ENCODE data around the gene RC3H2.
A peak's percentile ranks its signal among the peaks of the same experiment; 100 is the strongest.

The RC3H2 gene

GRCh38 chr9:122904823-122905710 lies at the start of gene RC3H2:
Gene RC3H2 (minus strand): TSS chr9:122905359. CDS start chr9:122897509, 7,850 bp downstream.
- peak within 1 kb of the TSS; percentile 86 for H3K27ac ChIP-seq (ENCODE audit: low read depth, low read length)
- H3K4me1 ChIP-seq (ENCODE audit: control insufficient read depth, insufficient read depth, low read length, unreplicated experiment): peaks cover 10% of the 10 kb centered on the region
- H3K79me2 ChIP-seq (ENCODE audit: control insufficient read depth, insufficient read depth, low read length, unreplicated experiment): peaks cover 50% of the 10 kb centered on the region

GRCh38 chr9:122954253-122954691 lies 49.1 kb upstream of the RC3H2 start:
- H3K36me3 ChIP-seq (ENCODE audit: insufficient read depth, low read length): no peaks in the 10 kb centered on the region
- peaks cover 61% of the 10 kb centered on the region for H3K79me2 ChIP-seq (ENCODE audit: control insufficient read depth, insufficient read depth, low read length, unreplicated experiment)
- H3K4me1 ChIP-seq (ENCODE audit: control insufficient read depth, insufficient read depth, low read length, unreplicated experiment): peaks cover 28% of the 10 kb centered on the region
- peak overlapping the region; percentile 57 for H3K27ac ChIP-seq (ENCODE audit: low read depth, low read length)
- no peak overlapping the region for H3K4me3 ChIP-seq (ENCODE audit: low read depth, low read length)
- H3K27me3 ChIP-seq (ENCODE audit: insufficient read depth, low read length): no peaks in the 10 kb centered on the region
- no peak overlapping the region for H2AFZ ChIP-seq (ENCODE audit: low read length, unreplicated experiment)

More at GRCh38 chr9:122904823-122905710, at the start of gene RC3H2:
- Histone ChIP-seq H2AFZ (ENCODE audit: low read length, unreplicated experiment) (peak within 1 kb of the TSS; percentile 99), H3K4me3 (ENCODE audit: low read depth, low read length) (peak within 1 kb of the TSS; percentile 98), H3K36me3 (ENCODE audit: insufficient read depth, low read length) (peaks cover 4% of the 10 kb centered on the region; the same call in 1 of the 2 replicates), H3K27me3 (ENCODE audit: insufficient read depth, low read length) (no peaks in the 10 kb centered on the region)

GRCh38 chr9:122951056-122951455 lies 45.9 kb upstream of the RC3H2 start:
- Histone ChIP-seq H2AFZ (ENCODE audit: low read length, unreplicated experiment) (no peak overlapping the region), H3K4me1 (ENCODE audit: control insufficient read depth, insufficient read depth, low read length, unreplicated experiment) (peaks cover 24% of the 10 kb centered on the region), H3K27me3 (ENCODE audit: insufficient read depth, low read length) (no peaks in the 10 kb centered on the region), H3K79me2 (ENCODE audit: control insufficient read depth, insufficient read depth, low read length, unreplicated experiment) (peaks cover 83% of the 10 kb centered on the region), H3K27ac (ENCODE audit: low read depth, low read length) (no peak overlapping the region), H3K36me3 (ENCODE audit: insufficient read depth, low read length) (no peaks in the 10 kb centered on the region), H3K4me3 (ENCODE audit: low read depth, low read length) (no peak overlapping the region)

GRCh38 chr9:122950263-122950662 lies 45.1 kb upstream of the RC3H2 start:
- H3K4me1 ChIP-seq (ENCODE audit: control insufficient read depth, insufficient read depth, low read length, unreplicated experiment): peaks cover 23% of the 10 kb centered on the region
- H3K36me3 ChIP-seq (ENCODE audit: insufficient read depth, low read length): no peaks in the 10 kb centered on the region
- no peak overlapping the region for H2AFZ ChIP-seq (ENCODE audit: low read length, unreplicated experiment)
- no peaks in the 10 kb centered on the region for H3K27me3 ChIP-seq (ENCODE audit: insufficient read depth, low read length)
- H3K4me3 ChIP-seq (ENCODE audit: low read depth, low read length): no peak overlapping the region
- no peak overlapping the region for H3K27ac ChIP-seq (ENCODE audit: low read depth, low read length)
- H3K79me2 ChIP-seq (ENCODE audit: control insufficient read depth, insufficient read depth, low read length, unreplicated experiment): peaks cover 83% of the 10 kb centered on the region

- Histone ChIP-seq H3K79me2 (ENCODE audit: control insufficient read depth, insufficient read depth, low read length, unreplicated experiment) (peaks cover 83% of the 10 kb centered on the region), H3K27me3 (ENCODE audit: insufficient read depth, low read length) (no peaks in the 10 kb centered on the region), H3K27ac (ENCODE audit: low read depth, low read length) (no peak overlapping the region), H2AFZ (ENCODE audit: low read length, unreplicated experiment) (no peak overlapping the region), H3K4me1 (ENCODE audit: control insufficient read depth, insufficient read depth, low read length, unreplicated experiment) (peaks cover 21% of the 10 kb centered on the region), H3K36me3 (ENCODE audit: insufficient read depth, low read length) (no peaks in the 10 kb centered on the region), H3K4me3 (ENCODE audit: low read depth, low read length) (no peak overlapping the region)
Observed at GRCh38 chr9:122949696-122950095, 44.5 kb upstream of the RC3H2 start.

GRCh38 chr9:122948313-122948712 lies 43.2 kb upstream of the RC3H2 start:
- H3K27ac ChIP-seq (ENCODE audit: low read depth, low read length): no peak overlapping the region
- no peak overlapping the region for H3K4me3 ChIP-seq (ENCODE audit: low read depth, low read length)
- no peaks in the 10 kb centered on the region for H3K27me3 ChIP-seq (ENCODE audit: insufficient read depth, low read length)
- peaks cover 9% of the 10 kb centered on the region for H3K4me1 ChIP-seq (ENCODE audit: control insufficient read depth, insufficient read depth, low read length, unreplicated experiment)
- no peaks in the 10 kb centered on the region for H3K36me3 ChIP-seq (ENCODE audit: insufficient read depth, low read length)
- peaks cover 84% of the 10 kb centered on the region for H3K79me2 ChIP-seq (ENCODE audit: control insufficient read depth, insufficient read depth, low read length, unreplicated experiment)
- no peak overlapping the region for H2AFZ ChIP-seq (ENCODE audit: low read length, unreplicated experiment)

- H3K36me3 ChIP-seq (ENCODE audit: insufficient read depth, low read length): no peaks in the 10 kb centered on the region
- H2AFZ ChIP-seq (ENCODE audit: low read length, unreplicated experiment): no peak overlapping the region
- no peaks in the 10 kb centered on the region for H3K27me3 ChIP-seq (ENCODE audit: insufficient read depth, low read length)
- H3K27ac ChIP-seq (ENCODE audit: low read depth, low read length): no peak overlapping the region
- H3K4me3 ChIP-seq (ENCODE audit: low read depth, low read length): no peak overlapping the region
- peaks cover 90% of the 10 kb centered on the region for H3K79me2 ChIP-seq (ENCODE audit: control insufficient read depth, insufficient read depth, low read length, unreplicated experiment)
- peaks cover 16% of the 10 kb centered on the region for H3K4me1 ChIP-seq (ENCODE audit: control insufficient read depth, insufficient read depth, low read length, unreplicated experiment)
Observed at GRCh38 chr9:122946461-122947005, 41.4 kb upstream of the RC3H2 start.

GRCh38 chr9:122944960-122945888 lies 40.1 kb upstream of the RC3H2 start:
- Histone ChIP-seq H3K79me2 (ENCODE audit: control insufficient read depth, insufficient read depth, low read length, unreplicated experiment) (peaks cover 84% of the 10 kb centered on the region), H3K27me3 (ENCODE audit: insufficient read depth, low read length) (no peaks in the 10 kb centered on the region), H2AFZ (ENCODE audit: low read length, unreplicated experiment) (no peak overlapping the region), H3K36me3 (ENCODE audit: insufficient read depth, low read length) (no peaks in the 10 kb centered on the region), H3K27ac (ENCODE audit: low read depth, low read length) (no peak overlapping the region), H3K4me1 (ENCODE audit: control insufficient read depth, insufficient read depth, low read length, unreplicated experiment) (peaks cover 19% of the 10 kb centered on the region), H3K4me3 (ENCODE audit: low read depth, low read length) (no peak overlapping the region)

GRCh38 chr9:122941582-122942234 lies 36.5 kb upstream of the RC3H2 start:
- peaks cover 22% of the 10 kb centered on the region for H3K4me1 ChIP-seq (ENCODE audit: control insufficient read depth, insufficient read depth, low read length, unreplicated experiment)
- H2AFZ ChIP-seq (ENCODE audit: low read length, unreplicated experiment): peak overlapping the region; percentile 78
- H3K27ac ChIP-seq (ENCODE audit: low read depth, low read length): peak overlapping the region; percentile 71; the same call in 1 of the 2 replicates
- peaks cover 55% of the 10 kb centered on the region for H3K79me2 ChIP-seq (ENCODE audit: control insufficient read depth, insufficient read depth, low read length, unreplicated experiment)
- H3K4me3 ChIP-seq (ENCODE audit: low read depth, low read length): peak overlapping the region; percentile 96
- no peaks in the 10 kb centered on the region for H3K27me3 ChIP-seq (ENCODE audit: insufficient read depth, low read length)
- H3K36me3 ChIP-seq (ENCODE audit: insufficient read depth, low read length): peaks cover 13% of the 10 kb centered on the region

Measured in ACC112 (cell line).